Loucy (cell line): ENCODE data around the gene MRTFA.
"Not testable (repeated sequence)": the region's sequence is repeated elsewhere in the genome, so short reads cannot be mapped to it uniquely, and the experiment has no call there.

Source experiments
- H2AFZ ChIP-seq: fragments of 200-600 bp; sonication (generic); 2 replicates; pipeline ENCODE4 v1.6.0; 2016; ENCODE audit warnings: antibody characterized with exemption, mild to moderate bottlenecking, low read length, moderate library complexity
- H3F3A ChIP-seq: fragments of 200-600 bp; 2 replicates; pipeline ENCODE4 v1.6.0; 2016; ENCODE audit warnings: antibody characterized with exemption, low read depth, mild to moderate bottlenecking
- H3K27me3 ChIP-seq: fragments of 200-600 bp; sonication (generic); 2 replicates; pipeline ENCODE4 v1.6.1; 2014; ENCODE audit warnings: low read length, mild to moderate bottlenecking; ENCODE audit not compliant: insufficient read depth, poor library complexity, severe bottlenecking
- H3K36me3 ChIP-seq: fragments of 200-600 bp; sonication (generic); 2 replicates; pipeline ENCODE4 v1.6.1; 2016; ENCODE audit warnings: low read length; ENCODE audit not compliant: insufficient read depth
- H3K4me1 ChIP-seq: fragments of 200-600 bp; sonication (generic); 2 replicates; pipeline ENCODE4 v1.5.1; 2014; ENCODE audit warnings: low read length, mild to moderate bottlenecking; ENCODE audit not compliant: insufficient read depth, poor library complexity, severe bottlenecking
- H3K4me2 ChIP-seq: fragments of 200-600 bp; sonication (generic); 2 replicates; pipeline ENCODE4 v1.6.0; 2014; ENCODE audit warnings: antibody characterized with exemption, low read length, low read depth, mild to moderate bottlenecking; ENCODE audit not compliant: poor library complexity, severe bottlenecking
- H3K4me3 ChIP-seq: fragments of 200-600 bp; sonication (generic); 2 replicates; pipeline ENCODE4 v1.5.1; 2014; ENCODE audit warnings: low read length, mild to moderate bottlenecking, mixed read lengths; ENCODE audit not compliant: poor library complexity, severe bottlenecking
- H3K79me2 ChIP-seq: fragments of 200-600 bp; sonication (generic); 2 replicates; pipeline ENCODE4 v1.6.1; 2014; ENCODE audit warnings: low read length; ENCODE audit not compliant: insufficient read depth
- H3K9ac ChIP-seq: fragments of 200-600 bp; sonication (generic); 2 replicates; pipeline ENCODE4 v1.6.0; 2014; ENCODE audit warnings: mild to moderate bottlenecking, low read depth, low read length, moderate library complexity; ENCODE audit not compliant: poor library complexity, severe bottlenecking
- H3K9me2 ChIP-seq: fragments of 200-600 bp; sonication (generic); replicated peaks from 2 replicates; pipeline ENCODE4 v1.6.1; 2016; ENCODE audit warnings: low read depth, low read length, mixed read lengths
- H3K9me3 ChIP-seq: fragments of 200-600 bp; sonication (generic); 2 replicates; pipeline ENCODE4 v1.6.1; 2014; ENCODE audit warnings: mild to moderate bottlenecking, antibody characterized with exemption, low read length, low read depth; ENCODE audit not compliant: insufficient read depth
- H4K20me1 ChIP-seq: fragments of 200-600 bp; sonication (generic); 2 replicates; pipeline ENCODE4 v1.6.0; 2014; ENCODE audit warnings: antibody characterized with exemption, low read length, mild to moderate bottlenecking; ENCODE audit not compliant: insufficient read depth, poor library complexity, severe bottlenecking
- CTCF ChIP-seq: fragments of 200-600 bp; sonication (generic); conservative IDR thresholded peaks from 2 replicates; pipeline ENCODE4 v1.5.1; 2014; ENCODE audit warnings: mild to moderate bottlenecking, antibody characterized with exemption, low read length
- EZH2phosphoT487 ChIP-seq: fragments of 200-600 bp; IDR thresholded peaks from 2 replicates; pipeline ENCODE4 v1.6.1; 2018; ENCODE audit warnings: antibody characterized with exemption, mild to moderate bottlenecking, moderate library complexity, borderline replicate concordance

MRTFA gene

DNA sequence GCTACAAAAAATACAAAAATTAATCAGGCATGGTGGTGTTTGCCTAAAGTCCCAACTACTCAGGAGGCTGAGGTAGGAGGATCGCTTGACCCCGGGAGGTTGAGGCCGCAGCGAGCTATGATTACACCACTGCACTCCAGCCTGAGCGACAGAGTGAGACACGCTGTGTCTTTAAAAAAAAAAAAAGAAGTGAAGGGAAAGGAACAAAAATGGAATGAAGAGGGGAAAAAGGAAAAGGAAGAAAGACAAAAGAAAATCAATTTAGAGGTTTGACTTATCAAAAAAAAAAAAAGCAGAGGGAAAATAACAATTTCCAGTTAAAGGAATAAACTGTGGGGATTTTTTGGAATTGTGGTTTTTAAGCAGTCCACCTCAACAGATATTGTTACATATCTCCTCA is 36.8 kb downstream of the MRTFA start:
- Histone ChIP-seq H3K9me3 (no peaks in the 10 kb centered on the region), H3K9ac (no peak overlapping the region), H3K9me2 (no peaks in the 10 kb centered on the region), H2AFZ (no peak overlapping the region), H3K36me3 (no peaks in the 10 kb centered on the region), H3K4me2 (no peak overlapping the region), H3K27me3 (no peaks in the 10 kb centered on the region), H3K4me3 (no peak overlapping the region), H3K4me1 (peaks cover 6% of the 10 kb centered on the region), H4K20me1 (peaks cover 19% of the 10 kb centered on the region), H3K79me2 (peaks cover 86% of the 10 kb centered on the region), H3F3A (no peaks in the 10 kb centered on the region)
- TF ChIP-seq CTCF (no peak), EZH2phosphoT487 (no peak)

- H3K4me2 ChIP-seq, H3K9ac ChIP-seq, H3K9me2 ChIP-seq, H3K9me3 ChIP-seq, H3F3A ChIP-seq, H2AFZ ChIP-seq, H3K27me3 ChIP-seq, H3K4me3 ChIP-seq, H3K36me3 ChIP-seq: not testable (repeated sequence)
- peaks cover 19% of the 10 kb centered on the region for H4K20me1 ChIP-seq
- H3K79me2 ChIP-seq: peaks cover 91% of the 10 kb centered on the region
- peaks cover 12% of the 10 kb centered on the region for H3K4me1 ChIP-seq
Measured at GRCh38 chr22:40598712-40599111, 37.8 kb downstream of the MRTFA start.

GRCh38 chr22:40597526-40598430 is 38.7 kb downstream of the MRTFA start:
- TF ChIP-seq EZH2phosphoT487: no peak
- TF ChIP-seq CTCF: no peak
- Histone ChIP-seq H3K9me3 (no peaks in the 10 kb centered on the region), H3K27me3 (no peaks in the 10 kb centered on the region), H3K9me2 (no peaks in the 10 kb centered on the region), H3F3A (no peaks in the 10 kb centered on the region), H3K4me1 (peaks cover 13% of the 10 kb centered on the region), H4K20me1 (peaks cover 12% of the 10 kb centered on the region), H3K36me3 (no peaks in the 10 kb centered on the region), H3K4me3 (no peak overlapping the region), H2AFZ (no peak overlapping the region), H3K79me2 (peaks cover 93% of the 10 kb centered on the region), H3K4me2 (no peak overlapping the region), H3K9ac (no peak overlapping the region)
